Sigmoid colon (tissue), 7 donors: Measurements from ENCODE around the gene IKZF1. TPM values are rescaled to one million over a fixed set of nuclear protein-coding genes. Genes with fewer than 3 reads are reported as not detected.

Source experiments
- DNase-seq: peaks from one replicate; pipeline ENCODE4 v3.0.0-alpha.2; 2019
- H3K27ac ChIP-seq, 4 donors: fragments of 200-600 bp; sonication (generic); one replicate each; pipeline ENCODE4 v1.5.1; 2016 to 2019; ENCODE audit warnings: mild to moderate bottlenecking in 1 of 4
- H3K27me3 ChIP-seq, 3 donors: fragments of 200-600 bp; sonication (generic); one replicate each; pipeline ENCODE4 v1.5.1; 2019; ENCODE audit warnings: mild to moderate bottlenecking in 1 of 3
- H3K36me3 ChIP-seq, 4 donors: fragments of 200-600 bp; sonication (generic); one replicate each; pipeline ENCODE4 v1.5.1; 2016 to 2019
- H3K4me1 ChIP-seq, 4 donors: fragments of 200-600 bp; sonication (generic); one replicate each; pipeline ENCODE4 v1.5.1; 2017 to 2019
- H3K4me3 ChIP-seq, 4 donors: fragments of 200-600 bp; sonication (generic); one replicate each; pipeline ENCODE4 v1.5.1; 2017 to 2019; ENCODE audit warnings: mild to moderate bottlenecking in 2 of 4, moderate library complexity in 1 of 4
- H3K9me3 ChIP-seq, 4 donors: fragments of 200-600 bp in 3 of 4; sonication (generic) in 3 of 4; one replicate each; pipeline versions ENCODE4 v1.5.1 to v1.6.1; 2013 to 2019
- EP300 ChIP-seq, 4 donors: sonication (generic); formaldehyde crosslinking; IDR thresholded peaks; one replicate each; pipeline ENCODE4 v1.6.1; 2017; ENCODE audit warnings: antibody characterized with exemption in 4 of 4
- POLR2A ChIP-seq, 2 donors: fragments of 450-650 bp; IDR thresholded peaks; one replicate each; pipeline ENCODE4 v1.6.1; 2016; ENCODE audit warnings: antibody characterized with exemption in 2 of 2, mild to moderate bottlenecking in 2 of 2, moderate library complexity in 2 of 2
- POLR2AphosphoS5 ChIP-seq, 4 donors: sonication (generic); formaldehyde crosslinking; IDR thresholded peaks; one replicate each; pipeline ENCODE4 v1.6.1; 2017; ENCODE audit warnings: antibody characterized with exemption in 4 of 4
- WGBS, 2 donors: extraction: QIAGEN DNeasy Blood & Tissue Kit; methylation state at CpG; one replicate each; pipeline ENCODE4 v1.1.7; 2013; 5-methylcytosine and 5-hydroxymethylcytosine counted together
- intact Hi-C: fragments of 100-400 bp; cut with DNase I; formaldehyde crosslinking; loops from one replicate; pipeline ENCODE4 v1.15.1; 2023
- polyA plus RNA-seq, 3 donors: library from polyadenylated mRNA; stranded (reverse); fragments of 200-250 nt; gene quantifications; one replicate each; pipeline ENCODE4 v1.2.3, GENCODE V29; 2013
- total RNA-seq, 4 donors: library from RNA; depleted of rRNA; stranded (reverse); fragments of >200 nt; gene quantifications; one replicate each; pipeline ENCODE4 v1.1.0, GENCODE V29; 2016
- TF ChIP-seq, protein P1 (sequence below), 4 experiments: fragments of 450-650 bp in 3 of 4; fragments of 200-600 bp in 1 of 4; IDR thresholded peaks; one replicate each; pipeline ENCODE4 v1.5.1; 2016 to 2019; ENCODE audit warnings: antibody characterized with exemption in 4 of 4, mild to moderate bottlenecking in 3 of 4, moderate library complexity in 2 of 4
- donor health status: healthy with polysubstance abuse.
- donor health status: Bipolar disorder and iron deficiency.
- donor health status: healthy.

IKZF1 gene
- total and polyA plus RNA-seq, 7 donors, result 1.8 to 29.9 (median 6.4) TPM

DNA sequence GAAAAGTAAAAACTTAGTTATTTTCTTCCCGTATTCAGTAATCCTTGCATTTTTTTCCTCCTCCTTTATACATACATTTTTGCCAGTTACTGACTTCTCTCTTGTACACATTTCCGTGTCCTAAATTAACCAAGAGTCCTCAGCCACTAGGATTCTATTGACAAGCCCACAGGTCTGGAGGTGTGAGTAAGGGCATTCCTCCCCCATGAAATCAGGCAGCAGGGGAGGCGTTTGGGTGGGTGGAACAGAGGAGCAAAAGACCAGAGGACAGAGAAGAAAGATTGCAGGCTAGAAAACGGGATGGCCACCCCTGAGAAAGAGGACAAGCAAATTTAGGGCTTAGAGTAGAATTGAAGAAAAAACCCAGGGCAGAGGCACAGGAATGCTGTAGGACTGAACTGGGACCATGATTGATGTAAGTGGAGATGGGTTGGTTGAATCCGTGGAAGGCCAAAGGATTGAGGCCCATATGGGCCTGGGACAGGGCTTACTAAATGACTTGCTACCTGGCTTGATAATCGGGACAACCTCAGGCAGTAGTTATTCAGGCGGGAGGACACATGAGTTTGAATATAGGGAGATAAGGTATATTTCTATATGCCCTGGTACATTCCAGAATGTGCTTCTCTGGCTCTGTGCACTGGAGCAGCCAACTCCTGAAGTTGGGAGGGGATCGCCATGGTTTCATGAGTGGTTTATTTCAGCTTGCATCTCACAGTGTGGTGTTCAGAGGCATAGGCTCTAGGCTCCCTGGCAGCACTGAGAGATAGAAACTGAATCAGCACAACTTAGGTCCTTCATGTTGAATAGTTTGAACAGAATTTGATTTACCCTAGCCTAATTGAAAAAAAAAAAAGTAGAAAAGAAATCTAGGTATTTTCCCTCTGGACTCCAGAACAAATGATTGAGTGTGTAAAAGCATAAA is 28.0 kb downstream of the IKZF1 start:
- no peak for DNase-seq
- Histone ChIP-seq H3K27ac (no peak overlapping the region), H3K36me3 (no peaks in the 10 kb centered on the region), H3K9me3 (no peaks in the 10 kb centered on the region), H3K4me1 (no peaks in the 10 kb centered on the region), H3K27me3 (peaks cover 0 to 4% (median 0%) of the 10 kb centered on the region in 3 donors), H3K4me3 (no peak overlapping the region)
- intact Hi-C loops, result no loop called here
- WGBS, 2 donors, result 63 to 64% methylated on average over 8 of the region's 8 CpGs
- TF ChIP-seq POLR2A (IDR thresholded peaks at IDR 0.05) (no peak), POLR2AphosphoS5 (IDR thresholded peaks at IDR 0.05) (no peak), EP300 (IDR thresholded peaks at IDR 0.05) (no peak)
- TF ChIP-seq, protein P1, sequence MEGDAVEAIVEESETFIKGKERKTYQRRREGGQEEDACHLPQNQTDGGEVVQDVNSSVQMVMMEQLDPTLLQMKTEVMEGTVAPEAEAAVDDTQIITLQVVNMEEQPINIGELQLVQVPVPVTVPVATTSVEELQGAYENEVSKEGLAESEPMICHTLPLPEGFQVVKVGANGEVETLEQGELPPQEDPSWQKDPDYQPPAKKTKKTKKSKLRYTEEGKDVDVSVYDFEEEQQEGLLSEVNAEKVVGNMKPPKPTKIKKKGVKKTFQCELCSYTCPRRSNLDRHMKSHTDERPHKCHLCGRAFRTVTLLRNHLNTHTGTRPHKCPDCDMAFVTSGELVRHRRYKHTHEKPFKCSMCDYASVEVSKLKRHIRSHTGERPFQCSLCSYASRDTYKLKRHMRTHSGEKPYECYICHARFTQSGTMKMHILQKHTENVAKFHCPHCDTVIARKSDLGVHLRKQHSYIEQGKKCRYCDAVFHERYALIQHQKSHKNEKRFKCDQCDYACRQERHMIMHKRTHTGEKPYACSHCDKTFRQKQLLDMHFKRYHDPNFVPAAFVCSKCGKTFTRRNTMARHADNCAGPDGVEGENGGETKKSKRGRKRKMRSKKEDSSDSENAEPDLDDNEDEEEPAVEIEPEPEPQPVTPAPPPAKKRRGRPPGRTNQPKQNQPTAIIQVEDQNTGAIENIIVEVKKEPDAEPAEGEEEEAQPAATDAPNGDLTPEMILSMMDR (IDR thresholded peaks at IDR 0.05), result no peak

DNA sequence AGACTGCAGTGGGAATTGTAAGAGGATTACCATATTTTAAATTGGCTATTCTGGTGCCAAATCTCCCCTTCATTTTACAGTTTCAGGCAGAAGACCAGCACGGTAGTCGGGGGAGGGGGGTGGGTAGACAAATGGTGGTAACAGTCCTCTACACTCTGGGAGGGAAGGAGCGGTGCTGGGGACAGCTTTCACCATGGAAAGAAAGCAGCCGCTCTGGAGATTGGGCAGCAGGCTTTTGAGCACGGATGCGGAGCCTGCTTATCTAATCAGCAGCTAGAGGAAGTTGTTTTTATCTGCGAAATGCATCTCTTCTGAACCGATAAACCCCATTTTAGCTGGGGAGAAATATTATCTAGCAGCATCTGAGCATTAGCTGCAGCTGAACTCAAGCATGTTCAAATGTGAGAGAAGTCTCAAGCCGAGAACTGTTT is 28.7 kb downstream of the IKZF1 start:
- TF ChIP-seq, protein P1 (IDR thresholded peaks at IDR 0.05), result no peak
- no peak for TF ChIP-seq POLR2A (IDR thresholded peaks at IDR 0.05)
- TF ChIP-seq POLR2AphosphoS5 (IDR thresholded peaks at IDR 0.05), result no peak
- no peak for TF ChIP-seq EP300 (IDR thresholded peaks at IDR 0.05)
- H3K4me3 ChIP-seq, result no peak overlapping the region
- no peak for DNase-seq
- 15 to 28% methylated on average over 9 of the region's 9 CpGs for WGBS, 2 donors
- no peaks in the 10 kb centered on the region for H3K4me1 ChIP-seq
- no peak overlapping the region for H3K27ac ChIP-seq
- no peaks in the 10 kb centered on the region for H3K36me3 ChIP-seq
- no peaks in the 10 kb centered on the region for H3K9me3 ChIP-seq
- intact Hi-C loops, result no loop called here
- H3K27me3 ChIP-seq, result peaks cover 0 to 4% (median 0%) of the 10 kb centered on the region in 3 donors

DNA sequence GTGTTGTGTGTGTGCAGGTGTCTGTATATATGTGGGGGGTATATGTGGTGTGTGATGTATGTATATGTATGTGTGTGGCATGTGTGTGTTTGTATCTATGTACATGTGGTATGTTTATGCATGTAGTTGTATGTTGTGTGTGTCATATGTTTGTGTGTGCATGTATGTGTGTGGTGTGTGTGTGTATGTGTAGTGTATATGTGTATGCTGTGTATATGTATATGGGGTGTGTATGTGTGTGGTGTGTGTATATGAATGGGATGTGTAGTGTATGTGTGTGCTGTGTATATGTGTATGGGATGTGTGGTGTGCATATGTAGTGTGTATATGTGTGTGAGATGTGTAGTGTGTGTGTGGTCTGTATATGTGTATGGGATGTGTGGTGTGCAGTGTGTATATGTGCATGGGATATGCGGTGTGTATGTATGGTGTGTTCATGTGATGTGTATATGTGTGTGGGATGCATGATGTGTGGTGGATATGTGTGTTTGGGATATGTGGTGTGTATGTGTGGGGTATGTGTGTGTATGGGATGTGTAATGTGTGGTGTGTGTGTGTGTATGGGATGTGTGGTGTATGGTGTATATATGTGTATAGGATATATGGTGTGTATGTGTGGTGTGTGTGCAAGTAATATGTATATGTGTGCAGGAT is 30.0 kb downstream of the IKZF1 start:
- intact Hi-C loops, result no loop called here

DNA sequence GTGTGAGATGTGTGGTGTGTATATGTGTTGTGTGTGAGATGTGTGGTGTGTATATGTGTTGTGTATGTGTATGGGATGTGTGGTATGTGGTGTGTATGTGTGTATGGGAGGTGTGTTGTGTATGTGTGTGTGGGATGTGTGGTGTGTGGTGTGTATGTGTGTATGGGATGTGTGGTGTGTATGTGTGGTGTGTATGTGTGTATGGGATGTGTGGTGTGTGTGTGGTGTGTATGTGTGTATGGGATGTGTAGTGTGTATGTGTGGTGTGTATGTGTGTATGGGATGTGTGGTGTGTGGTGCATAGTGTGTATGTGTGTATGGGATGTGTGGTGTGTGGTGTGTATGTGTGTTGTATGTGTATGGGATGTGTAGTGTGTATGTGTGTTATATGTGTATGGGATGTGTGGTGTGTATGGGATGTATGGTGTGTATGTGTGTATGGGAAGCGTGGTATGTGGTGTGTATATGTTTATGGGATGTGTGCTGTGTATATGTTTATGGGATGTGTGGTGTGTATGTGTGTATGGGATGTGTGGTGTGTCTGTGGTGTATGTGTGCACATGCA is 30.8 kb downstream of the IKZF1 start:
- TF ChIP-seq, protein P1 (IDR thresholded peaks at IDR 0.05), result no peak
- TF ChIP-seq EP300 (IDR thresholded peaks at IDR 0.05) (no peak), POLR2AphosphoS5 (IDR thresholded peaks at IDR 0.05) (no peak), POLR2A (IDR thresholded peaks at IDR 0.05) (no peak)
- peaks cover 0 to 4% (median 0%) of the 10 kb centered on the region in 3 donors for H3K27me3 ChIP-seq
- no peaks in the 10 kb centered on the region for H3K36me3 ChIP-seq
- no peak for DNase-seq
- no peaks in the 10 kb centered on the region for H3K9me3 ChIP-seq
- WGBS, 2 donors, result 95 to 97% methylated on average over 1 of the region's 1 CpG
- no peak overlapping the region for H3K27ac ChIP-seq
- intact Hi-C loops, result no loop called here
- no peaks in the 10 kb centered on the region for H3K4me1 ChIP-seq
- no peak overlapping the region for H3K4me3 ChIP-seq

More for the DNA sequence above, 30.0 kb downstream of the IKZF1 start:
- H3K9me3 ChIP-seq, result no peaks in the 10 kb centered on the region
- H3K27me3 ChIP-seq, result peaks cover 0 to 4% (median 0%) of the 10 kb centered on the region in 3 donors
- no peak overlapping the region for H3K27ac ChIP-seq
- H3K36me3 ChIP-seq, result no peaks in the 10 kb centered on the region
- no peak for DNase-seq
- H3K4me3 ChIP-seq, result no peak overlapping the region
- 93 to 94% methylated on average over 1 of the region's 1 CpG for WGBS, 2 donors
- no peak for TF ChIP-seq POLR2AphosphoS5 (IDR thresholded peaks at IDR 0.05)
- TF ChIP-seq EP300 (IDR thresholded peaks at IDR 0.05), result no peak
- TF ChIP-seq, protein P1 (IDR thresholded peaks at IDR 0.05), result no peak
- TF ChIP-seq POLR2A (IDR thresholded peaks at IDR 0.05), result no peak
- no peaks in the 10 kb centered on the region for H3K4me1 ChIP-seq
